ENCODE results near the gene SMIM8. TPM values are rescaled to one million over a fixed set of nuclear protein-coding genes. Genes with fewer than 3 reads are reported as not detected.
A peak's percentile ranks its signal among the peaks of the same experiment; 100 is the strongest.

SMIM8 gene
- total and polyA plus RNA-seq, 5 experiments from 2014 or later: 12.2 to 17.8 (median 14.9) TPM

GRCh38 chr6:87366899-87367298 lies 44.5 kb downstream of the SMIM8 start:
- Mint-ChIP-seq H3K27me3 (no peaks in the 10 kb centered on the region), H3K4me1 (no peaks in the 10 kb centered on the region), H3K4me3 (peak overlapping the region in 1 of 10 donors; percentile 10), H3K27ac (no peak overlapping the region), H3K36me3 (peaks cover 12 to 18% (median 14%) of the 10 kb centered on the region in 3 donors), H3K9me3 (peaks cover 5 to 29% (median 10%) of the 10 kb centered on the region in 9 donors)
- DNase-seq: no peak
- POLR2A ChIA-PET: no interaction called here
- no peak for ATAC-seq

- peaks cover 0 to under 1% (median 0%) of the 10 kb centered on the region in 4 donors for H3K4me1 Mint-ChIP-seq
- ATAC-seq: no peak
- POLR2A ChIA-PET: no interaction called here
- no peak overlapping the region for H3K4me3 Mint-ChIP-seq
- H3K27ac Mint-ChIP-seq: no peak overlapping the region
- H3K27me3 Mint-ChIP-seq: no peaks in the 10 kb centered on the region
- no peak for DNase-seq
- peaks cover 0 to 10% (median 4%) of the 10 kb centered on the region in 9 donors for H3K9me3 Mint-ChIP-seq
- peaks cover 0 to 5% (median 3%) of the 10 kb centered on the region in 3 donors for H3K36me3 Mint-ChIP-seq
These were observed 51.0 kb downstream of the SMIM8 start for GRCh38 chr6:87373377-87373776.

- ATAC-seq: no peak
- no peak overlapping the region for H3K4me3 Mint-ChIP-seq
- H3K9me3 Mint-ChIP-seq: no peaks in the 10 kb centered on the region
- no peak for DNase-seq
- POLR2A ChIA-PET: no interaction called here
- H3K36me3 Mint-ChIP-seq: peaks cover 0 to 6% (median 5%) of the 10 kb centered on the region in 3 donors
- H3K4me1 Mint-ChIP-seq: peaks cover 0 to 5% (median 0%) of the 10 kb centered on the region in 4 donors
- H3K27me3 Mint-ChIP-seq: no peaks in the 10 kb centered on the region
- H3K27ac Mint-ChIP-seq: no peak overlapping the region
These were observed 52.9 kb downstream of the SMIM8 start for GRCh38 chr6:87375315-87375714.

GRCh38 chr6:87376643-87377042 lies 54.3 kb downstream of the SMIM8 start:
- DNase-seq (no peak), ATAC-seq (no peak)
- Mint-ChIP-seq H3K4me1 (peaks cover 0 to 5% (median 0%) of the 10 kb centered on the region in 4 donors), H3K27ac (no peak overlapping the region), H3K36me3 (peaks cover 0 to 6% (median 5%) of the 10 kb centered on the region in 3 donors), H3K4me3 (no peak overlapping the region), H3K9me3 (no peaks in the 10 kb centered on the region), H3K27me3 (no peaks in the 10 kb centered on the region)
- POLR2A ChIA-PET: no interaction called here

GRCh38 chr6:87378947-87379346 lies 56.6 kb downstream of the SMIM8 start:
- Mint-ChIP-seq H3K36me3 (peaks cover 0 to 3% (median 2%) of the 10 kb centered on the region in 3 donors), H3K27ac (peak overlapping the region in 1 of 10 donors; percentile 71), H3K4me3 (peak overlapping the region in 1 of 10 donors; percentile 12), H3K4me1 (peaks cover 0 to 5% (median 0%) of the 10 kb centered on the region in 4 donors), H3K9me3 (no peaks in the 10 kb centered on the region), H3K27me3 (no peaks in the 10 kb centered on the region)
- ATAC-seq (no peak), DNase-seq (no peak)
- POLR2A ChIA-PET: no interaction called here

GRCh38 chr6:87382861-87383260 lies 60.5 kb downstream of the SMIM8 start:
- Mint-ChIP-seq H3K27me3 (no peaks in the 10 kb centered on the region), H3K27ac (no peak overlapping the region), H3K36me3 (peaks cover 0 to 3% (median 0%) of the 10 kb centered on the region in 3 donors), H3K4me1 (peaks cover 0 to 5% (median 0%) of the 10 kb centered on the region in 4 donors), H3K4me3 (no peak overlapping the region), H3K9me3 (no peaks in the 10 kb centered on the region)
- ATAC-seq: no peak
- POLR2A ChIA-PET: no interaction called here
- no peak for DNase-seq

GRCh38 chr6:87384038-87384437 lies 61.6 kb downstream of the SMIM8 start:
- no peaks in the 10 kb centered on the region for H3K36me3 Mint-ChIP-seq
- H3K9me3 Mint-ChIP-seq: no peaks in the 10 kb centered on the region
- no peak for ATAC-seq
- POLR2A ChIA-PET: no interaction called here
- no peak for DNase-seq
- H3K27me3 Mint-ChIP-seq: no peaks in the 10 kb centered on the region
- no peak overlapping the region for H3K4me3 Mint-ChIP-seq
- no peak overlapping the region for H3K27ac Mint-ChIP-seq
- no peaks in the 10 kb centered on the region for H3K4me1 Mint-ChIP-seq

- POLR2A ChIA-PET: no interaction called here
- Mint-ChIP-seq H3K4me1 (no peaks in the 10 kb centered on the region), H3K27me3 (no peaks in the 10 kb centered on the region), H3K27ac (no peak overlapping the region), H3K4me3 (no peak overlapping the region), H3K9me3 (no peaks in the 10 kb centered on the region), H3K36me3 (no peaks in the 10 kb centered on the region)
- no peak for ATAC-seq
- DNase-seq: no peak
These were observed 62.1 kb downstream of the SMIM8 start for GRCh38 chr6:87384449-87384848.

GRCh38 chr6:87391334-87391733 lies 68.9 kb downstream of the SMIM8 start:
- Mint-ChIP-seq H3K4me1 (peaks cover 0 to 5% (median 2%) of the 10 kb centered on the region in 4 donors), H3K9me3 (no peaks in the 10 kb centered on the region), H3K27ac (no peak overlapping the region), H3K27me3 (no peaks in the 10 kb centered on the region), H3K4me3 (no peak overlapping the region), H3K36me3 (no peaks in the 10 kb centered on the region)
- no peak for DNase-seq
- ATAC-seq: no peak
- POLR2A ChIA-PET: no interaction called here

Other genes with a start within 250 kb of the SMIM8 start
- not detected for gene CGA, start 227.5 kb upstream of the SMIM8 start, total RNA-seq
- gene CGA, start 227.5 kb upstream of the SMIM8 start, polyA plus RNA-seq: not detected
- gene ZNF292, start 167.0 kb upstream of the SMIM8 start, total RNA-seq: 10 to 100 TPM; 74.0 to 87.7 TPM
- gene ZNF292, start 167.0 kb upstream of the SMIM8 start, polyA plus RNA-seq: 10 to 100 TPM; 22.4 to 24.0 (median 23.3) TPM
- not detected for gene GJB7, start 6.7 kb downstream of the SMIM8 start, total RNA-seq
- not detected for gene GJB7, start 6.7 kb downstream of the SMIM8 start, polyA plus RNA-seq
- gene C6orf163, start 22.2 kb downstream of the SMIM8 start, total RNA-seq: 1 to 10 TPM; 3.8 to 5.0 TPM
- under 1 TPM; 0.23 to 0.51 (median 0.33) TPM for gene C6orf163, start 22.2 kb downstream of the SMIM8 start, polyA plus RNA-seq
- gene CFAP206, start 85.4 kb downstream of the SMIM8 start, total RNA-seq: not detected
- gene CFAP206, start 85.4 kb downstream of the SMIM8 start, polyA plus RNA-seq: under 1 TPM in 1 of 3 donors, not detected in 2; 0.07 TPM
- 10 to 100 TPM; 21.5 to 22.3 TPM for gene SLC35A1, start 150.4 kb downstream of the SMIM8 start, total RNA-seq
- gene SLC35A1, start 150.4 kb downstream of the SMIM8 start, polyA plus RNA-seq: 10 to 100 TPM; 21.3 to 27.7 (median 22.8) TPM

All from naive thymus-derived CD8-positive, alpha-beta T cell (primary cell).